CD4-positive, alpha-beta T cell treated with Interleukin-15 for 1 hour (primary cell): ENCODE results near the gene CD8A.
A peak's percentile ranks its signal among the peaks of the same experiment; 100 is the strongest.

Experiments
- DNase-seq: peaks from one replicate; pipeline ENCODE4 v3.0.0-alpha.2; 2020

Gene CD8A

DNA sequence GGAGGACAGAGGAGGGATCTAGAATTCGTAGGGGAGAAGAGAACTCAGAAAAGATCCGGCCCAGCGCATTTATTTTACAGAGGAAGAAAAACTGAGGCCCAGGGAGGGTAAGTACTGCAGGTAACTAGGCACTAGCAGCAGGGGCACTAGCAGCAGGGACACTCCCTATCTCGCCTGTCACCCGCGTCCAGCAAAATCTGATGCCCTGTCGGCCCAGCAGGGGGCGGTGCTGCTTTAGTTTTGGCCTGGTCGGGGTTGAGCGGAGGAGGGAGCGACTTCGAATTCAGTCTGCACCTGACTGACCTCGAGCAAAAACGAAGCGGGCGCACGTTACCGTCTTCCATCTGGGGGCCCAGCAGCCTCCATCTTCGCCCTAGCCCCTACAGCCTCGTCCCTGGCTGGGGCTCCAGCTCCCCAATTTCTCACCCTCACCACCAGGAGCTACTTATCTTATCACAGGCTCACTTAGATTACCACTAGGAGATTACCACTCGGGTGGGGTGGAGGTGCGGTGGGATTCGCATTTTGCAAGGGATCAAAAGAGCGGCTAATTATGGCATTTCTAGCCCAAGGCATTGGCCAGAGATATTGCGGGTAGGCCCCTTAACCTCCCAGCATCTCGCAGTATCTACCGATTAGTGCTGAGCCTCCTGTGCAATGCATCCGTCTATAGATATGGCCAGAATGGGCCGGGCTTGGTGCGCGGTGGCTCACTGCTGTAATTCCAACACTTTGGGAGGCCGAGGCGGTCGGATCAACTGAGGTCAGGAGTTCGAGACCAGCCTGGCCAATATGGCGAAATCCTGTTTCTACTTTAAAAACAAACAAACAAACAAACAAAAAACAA, 17.8 kb upstream of the CD8A start:
- peak; percentile 92 for DNase-seq

DNA sequence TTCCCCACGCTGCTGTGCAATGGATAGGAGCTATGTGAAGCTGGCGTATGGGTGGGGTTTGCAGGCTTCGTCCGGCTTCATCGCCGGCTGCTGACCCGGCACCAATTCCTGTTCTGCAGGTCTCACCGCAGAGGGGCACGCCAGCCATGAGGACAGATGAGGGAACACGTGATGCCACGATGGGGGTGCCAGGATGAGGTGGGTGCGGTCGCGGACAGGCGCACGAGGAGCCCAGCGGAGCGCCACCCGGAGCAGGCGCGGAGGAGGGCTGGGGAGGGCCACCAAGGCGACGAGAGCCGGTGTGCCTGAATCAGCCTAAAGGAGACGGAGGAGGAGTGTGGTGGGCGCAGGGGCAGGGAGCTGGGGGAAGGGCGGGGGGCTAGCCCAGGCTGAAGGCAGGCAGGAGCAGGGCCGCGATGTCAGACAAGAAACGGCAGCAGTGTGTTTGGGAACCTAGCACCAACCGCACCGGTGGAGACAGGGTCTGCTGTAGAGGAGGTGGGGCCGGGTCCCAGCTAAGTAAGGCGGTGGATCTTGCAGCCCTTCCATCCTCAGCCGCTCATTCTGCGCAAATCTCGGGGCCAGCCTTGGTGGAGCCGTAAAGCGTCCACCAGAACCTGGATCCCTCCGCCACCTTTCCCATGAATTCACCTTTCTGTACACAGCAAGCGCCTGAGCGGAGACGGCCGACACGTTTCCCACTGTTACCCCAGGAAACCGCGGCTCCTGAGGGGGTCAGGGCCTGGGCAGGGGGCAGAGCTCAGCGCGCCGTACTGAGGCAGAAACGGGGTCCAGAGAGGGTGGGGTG, 17.0 kb upstream of the CD8A start:
- peak; percentile 61 for DNase-seq

DNA sequence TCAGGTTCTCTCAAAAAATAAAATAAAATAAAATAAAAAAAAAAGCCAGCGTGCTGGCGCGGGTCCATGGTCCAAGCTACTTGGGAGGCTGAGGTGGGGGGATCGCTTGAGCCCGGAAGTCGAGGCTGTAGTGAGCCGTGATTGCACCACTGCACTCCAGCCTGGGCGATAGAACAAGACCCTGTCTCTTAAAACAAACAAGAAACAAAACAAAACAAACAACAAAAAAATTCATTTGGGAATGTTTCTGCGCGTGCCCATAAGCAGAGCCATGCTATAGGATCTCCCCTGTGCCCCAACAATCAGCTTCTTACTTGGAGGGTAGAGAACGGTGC, 16.4 kb upstream of the CD8A start:
- DNase-seq = no peak

DNA sequence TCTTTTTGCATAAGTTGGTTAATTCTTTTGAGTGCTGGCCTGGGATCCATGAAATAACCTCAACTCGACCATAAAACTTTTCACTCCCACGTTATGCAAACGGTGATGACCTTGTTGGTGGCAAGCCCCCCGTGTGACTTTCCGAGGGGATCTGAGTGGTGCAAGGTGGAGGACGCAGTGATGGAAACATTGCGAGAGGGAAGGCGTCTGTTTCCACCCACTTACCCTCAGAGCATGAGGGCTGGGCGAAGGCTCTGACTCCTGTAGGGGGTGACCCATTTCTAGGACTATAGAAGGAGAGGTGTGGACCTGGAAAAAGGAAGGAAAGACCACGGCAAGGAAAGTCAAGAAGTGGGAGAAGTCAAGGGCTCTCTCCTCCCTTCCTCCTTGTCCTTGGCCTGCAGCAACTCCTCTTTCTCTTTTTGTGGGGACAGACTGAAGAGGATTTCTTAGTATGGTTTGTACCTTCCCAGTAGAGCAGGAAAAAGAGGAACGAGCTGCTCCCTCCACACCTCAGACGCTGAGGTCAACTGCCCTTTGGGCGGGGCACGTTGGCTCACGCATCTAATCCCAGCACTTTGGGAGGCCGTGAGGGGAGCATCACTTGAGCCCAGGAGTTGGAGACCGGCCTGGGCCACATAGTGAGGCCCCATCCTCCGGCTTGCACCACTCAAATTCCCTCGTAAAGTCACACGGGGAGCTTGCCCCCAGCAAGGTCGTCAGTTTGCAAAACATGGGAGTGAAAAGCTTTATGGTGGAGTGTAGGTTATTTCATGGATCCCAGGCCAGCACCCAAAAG, 15.5 kb upstream of the CD8A start:
- DNase-seq = no peak

DNA sequence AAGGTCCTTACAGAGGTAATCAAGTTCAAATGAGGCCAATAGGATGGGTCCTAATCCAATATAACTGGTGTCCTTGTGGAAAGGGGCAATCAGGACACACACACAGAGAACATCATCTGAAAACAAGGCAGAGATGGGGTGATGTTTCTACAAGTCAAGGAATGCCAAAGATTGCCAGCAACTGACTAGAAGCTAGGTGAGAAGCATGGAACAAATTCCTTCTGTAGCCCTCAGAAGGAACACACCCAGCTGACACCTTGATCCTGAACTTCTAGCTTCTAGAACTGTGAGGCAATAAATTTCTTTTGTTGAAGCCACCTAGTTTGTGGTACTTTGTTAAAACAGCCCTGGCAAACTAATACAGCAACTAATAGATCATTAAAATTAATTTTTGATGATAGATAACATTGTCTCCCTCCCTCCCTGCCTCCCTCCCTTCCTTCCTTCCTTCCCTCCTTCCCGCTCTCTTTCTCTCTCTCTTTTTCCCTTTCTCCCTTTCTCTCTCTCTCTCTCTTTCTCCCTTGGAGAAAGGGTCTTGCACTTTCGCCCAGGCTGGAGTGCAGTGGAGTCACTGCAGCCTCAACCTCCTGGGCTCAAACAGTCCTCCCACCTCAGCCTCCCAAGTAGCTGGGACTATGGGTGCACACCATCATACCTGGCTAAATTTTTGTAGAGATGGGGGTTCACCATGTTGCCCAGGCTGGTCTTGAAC, 10.3 kb upstream of the CD8A start:
- DNase-seq = no peak

DNA sequence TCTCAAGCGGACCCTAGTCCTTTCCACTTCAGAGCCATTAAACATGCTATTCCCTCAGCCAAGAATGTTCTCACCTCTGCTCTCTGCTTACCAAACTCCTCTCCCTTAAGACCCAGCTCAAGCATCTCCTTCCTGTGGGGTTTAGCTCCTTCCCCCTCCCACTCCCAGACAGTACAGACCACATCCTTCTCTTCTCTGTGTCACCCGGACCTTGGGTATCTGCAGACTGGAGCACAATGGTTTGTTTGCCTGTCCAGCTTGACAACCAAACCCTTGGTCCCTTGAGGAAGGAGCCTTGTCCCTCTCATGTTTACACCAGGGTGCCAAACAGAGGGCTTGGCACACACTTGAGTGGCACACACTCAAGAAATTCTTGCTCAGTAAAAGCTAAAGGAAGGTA, 4.1 kb upstream of the CD8A start:
- DNase-seq = no peak

DNA sequence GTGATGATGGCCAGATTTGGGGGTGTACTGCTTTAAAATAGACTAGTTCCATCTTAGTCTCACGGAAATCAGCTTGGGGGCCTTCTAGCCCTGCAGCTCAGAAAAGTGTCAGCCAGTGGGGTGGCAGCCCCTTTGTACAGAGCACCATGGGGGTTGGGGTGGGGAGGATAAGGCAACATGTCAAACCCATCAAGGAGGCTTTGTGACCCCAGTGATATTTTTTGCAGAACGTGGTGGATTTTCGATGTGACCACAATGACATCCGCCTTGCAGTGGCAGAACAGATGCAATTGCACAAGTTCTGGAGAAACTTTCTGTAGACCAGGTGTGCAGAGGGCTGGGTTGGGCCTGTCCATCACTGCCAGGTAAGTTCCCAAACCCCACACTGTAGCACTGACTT, 3.0 kb upstream of the CD8A start:
- DNase-seq = no peak

DNA sequence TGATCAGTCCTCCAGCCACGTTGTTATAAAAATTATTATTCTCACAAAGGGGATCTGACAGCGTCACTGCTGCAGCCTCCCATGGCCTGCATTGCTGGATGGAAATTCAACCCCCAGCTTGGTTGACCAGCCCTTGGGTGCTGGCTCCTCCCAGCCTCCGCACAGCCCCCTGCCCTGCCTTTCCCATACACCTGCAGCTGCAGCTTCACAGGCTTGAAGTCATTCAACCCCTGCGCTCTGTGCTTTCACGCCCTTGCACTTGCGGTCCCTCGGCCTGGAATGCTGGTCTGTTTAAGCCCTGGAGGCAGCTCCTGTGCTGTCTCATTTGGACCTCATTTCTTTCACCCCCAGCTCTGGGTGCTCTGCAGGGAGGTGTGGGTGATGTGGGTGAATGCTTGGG, 860 bp upstream of the CD8A start:
- no peak for DNase-seq

DNA sequence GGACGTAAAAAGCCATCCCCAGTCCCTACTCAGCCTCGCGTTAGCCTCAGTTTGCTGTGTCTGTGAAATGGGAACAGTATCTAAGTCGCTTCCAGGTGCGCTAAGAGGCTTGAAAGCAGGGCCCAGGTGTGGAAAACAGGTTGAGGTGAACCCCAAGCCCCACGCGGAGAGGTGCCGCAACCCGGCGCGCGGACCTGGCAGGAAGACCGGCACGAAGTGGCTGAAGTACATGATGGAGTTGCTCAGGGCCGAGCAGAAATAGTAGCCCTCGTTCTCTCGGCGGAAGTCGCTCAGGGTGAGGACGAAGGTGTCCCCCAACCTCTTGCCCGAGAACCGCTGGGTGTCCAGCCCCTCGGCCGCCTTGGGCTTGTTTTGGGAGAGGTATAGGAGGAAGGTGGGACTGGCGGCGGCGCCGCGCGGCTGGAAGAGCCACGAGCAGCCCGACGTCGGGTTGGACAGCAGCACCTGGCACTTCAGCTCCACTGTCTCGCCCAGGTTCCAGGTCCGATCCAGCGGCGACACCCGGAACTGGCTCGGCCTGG, 508 bp downstream of the CD8A start:
- no peak for DNase-seq

DNA sequence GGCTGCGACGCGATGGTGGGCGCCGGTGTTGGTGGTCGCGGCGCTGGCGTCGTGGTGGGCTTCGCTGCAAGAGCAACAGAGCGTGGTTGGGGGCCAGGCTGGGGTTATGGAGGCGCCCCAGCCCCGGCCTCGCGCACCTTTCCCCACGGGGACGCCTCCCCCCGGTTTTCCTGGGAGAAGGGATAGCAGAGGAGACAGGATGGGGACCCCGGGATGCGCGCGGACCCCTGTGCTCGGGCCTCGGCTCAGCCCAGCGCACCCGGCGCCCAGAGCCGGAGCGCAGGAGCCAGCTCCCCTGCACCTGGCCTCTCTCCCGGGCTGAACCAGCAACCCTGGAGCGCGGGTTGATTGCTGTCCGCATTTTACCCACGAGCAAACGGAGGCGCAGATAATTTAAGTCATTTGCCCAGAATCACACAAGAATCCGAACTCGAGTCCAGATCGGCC, 1.0 kb downstream of the CD8A start:
- no peak for DNase-seq

DNA sequence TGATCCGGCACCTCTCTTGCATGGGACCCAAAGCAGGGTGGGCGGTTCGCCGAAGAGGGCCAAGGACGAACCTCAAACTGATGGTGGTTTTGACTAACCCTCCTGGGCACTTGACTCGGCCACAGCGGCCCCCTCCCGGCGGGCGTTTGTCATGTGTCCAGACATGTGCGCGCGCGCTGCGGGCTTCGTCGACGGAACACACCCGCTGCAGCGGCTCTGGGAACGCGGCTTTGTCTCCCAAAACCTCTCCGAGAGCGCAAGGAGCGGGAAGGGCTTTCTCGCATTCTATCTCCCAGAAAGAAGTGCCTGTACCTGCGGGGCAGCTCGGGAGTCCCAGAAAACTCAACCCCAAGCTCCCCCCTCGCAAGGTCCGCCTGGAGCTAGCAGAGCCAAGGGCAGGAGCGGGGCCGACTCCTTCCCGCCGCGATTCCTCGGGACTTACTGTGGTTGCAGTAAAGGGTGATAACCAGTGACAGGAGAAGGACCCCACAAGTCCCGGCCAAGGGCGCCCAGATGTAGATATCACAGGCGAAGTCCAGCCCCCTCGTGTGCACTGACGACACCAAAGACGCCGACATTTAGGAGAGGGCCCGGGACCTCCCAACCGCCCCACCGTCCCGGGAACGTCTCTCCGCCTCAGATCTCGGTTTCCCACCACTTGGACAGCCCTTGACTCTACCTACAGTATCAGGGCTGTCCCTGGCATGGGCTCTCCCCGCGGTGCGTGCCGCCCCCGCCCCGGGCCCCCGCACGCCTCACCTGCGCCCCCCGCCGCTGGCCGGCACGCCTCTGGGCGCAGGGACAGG, 1.6 kb downstream of the CD8A start:
- DNase-seq = no peak

DNA sequence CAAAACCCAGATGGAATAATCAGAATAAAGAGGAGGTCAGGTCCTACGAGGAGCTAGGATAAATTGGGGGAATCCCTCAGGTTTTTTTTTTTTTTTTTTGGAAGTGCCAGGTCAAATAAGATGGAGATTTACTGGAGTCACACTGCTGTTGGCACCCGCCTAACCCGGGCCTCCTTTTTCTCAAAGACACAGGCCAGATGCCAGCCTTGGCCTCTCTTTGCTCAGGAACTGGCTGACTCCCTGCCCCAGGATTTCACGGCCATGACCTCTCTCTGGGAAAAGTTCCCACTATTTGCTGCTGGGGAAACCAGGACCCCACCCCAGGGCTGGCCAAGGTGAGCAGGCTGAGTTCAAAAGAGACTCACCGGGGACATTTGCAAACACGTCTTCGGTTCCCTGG, 2.5 kb downstream of the CD8A start:
- DNase-seq = no peak

DNA sequence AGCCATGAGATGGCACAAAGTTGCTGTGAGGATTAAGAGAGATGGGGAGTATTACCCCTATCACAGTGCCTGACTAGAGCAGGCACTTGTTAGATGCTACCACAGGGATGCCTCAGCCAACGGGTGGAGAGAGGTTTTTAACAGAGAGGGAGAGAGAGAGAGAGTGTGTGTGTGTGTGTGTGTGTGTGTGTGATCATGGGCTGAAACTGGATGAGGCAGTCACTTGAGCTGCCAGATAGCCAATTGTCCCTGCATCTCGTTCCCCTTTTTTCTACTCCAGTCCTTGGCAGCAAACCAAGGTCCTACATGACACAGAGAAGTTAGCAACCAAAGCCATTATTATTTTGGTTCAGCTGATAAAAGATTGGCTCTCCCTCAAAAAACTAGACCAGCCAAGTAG, 3.0 kb downstream of the CD8A start:
- DNase-seq = peak; percentile 37

DNA sequence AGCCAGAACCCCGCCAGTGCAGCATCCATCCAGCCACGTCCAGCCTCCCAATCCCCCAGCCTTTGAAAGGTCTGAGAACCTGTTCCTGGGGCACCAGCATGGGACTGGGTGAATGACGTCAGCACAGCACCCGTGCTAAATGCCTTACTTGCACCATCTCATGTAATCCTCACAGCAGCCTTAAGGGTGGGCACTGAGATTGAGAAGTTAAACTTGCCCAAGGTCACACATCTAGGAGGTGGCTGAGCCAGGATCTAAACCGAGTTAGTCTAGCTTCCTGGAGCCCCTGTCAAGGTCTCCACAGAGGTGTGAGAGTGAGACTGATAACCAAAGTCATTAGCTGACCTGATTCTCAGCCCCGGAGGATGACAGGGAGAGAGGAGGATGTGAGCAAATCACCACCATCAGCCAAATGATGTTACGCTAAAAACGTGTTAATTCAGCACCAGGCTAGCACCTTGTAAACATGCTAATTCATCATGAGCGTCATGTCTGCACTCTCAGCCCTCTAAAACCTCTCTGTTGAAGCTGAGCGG, 4.6 kb downstream of the CD8A start:
- DNase-seq = peak; percentile 78

DNA sequence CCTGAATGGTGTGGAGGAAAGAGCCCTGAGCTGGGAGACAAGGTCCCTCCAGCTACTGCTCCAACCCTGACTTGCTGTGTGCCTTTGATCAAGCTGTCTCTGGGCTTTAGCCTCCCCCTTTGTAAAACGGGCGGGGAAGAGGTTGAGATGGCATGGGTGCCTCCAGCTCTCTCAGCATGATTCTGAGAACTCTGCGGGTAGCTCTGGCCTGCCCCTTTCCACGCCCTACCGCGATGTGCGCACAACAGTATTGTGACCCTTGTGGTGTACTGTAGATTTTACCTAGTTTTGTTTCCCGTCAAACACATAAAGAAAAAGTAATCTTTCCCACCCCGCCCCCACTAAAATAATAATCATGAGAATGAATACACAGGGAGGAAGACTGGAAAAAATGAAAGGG, 5.3 kb downstream of the CD8A start:
- DNase-seq = peak; percentile 80

DNA sequence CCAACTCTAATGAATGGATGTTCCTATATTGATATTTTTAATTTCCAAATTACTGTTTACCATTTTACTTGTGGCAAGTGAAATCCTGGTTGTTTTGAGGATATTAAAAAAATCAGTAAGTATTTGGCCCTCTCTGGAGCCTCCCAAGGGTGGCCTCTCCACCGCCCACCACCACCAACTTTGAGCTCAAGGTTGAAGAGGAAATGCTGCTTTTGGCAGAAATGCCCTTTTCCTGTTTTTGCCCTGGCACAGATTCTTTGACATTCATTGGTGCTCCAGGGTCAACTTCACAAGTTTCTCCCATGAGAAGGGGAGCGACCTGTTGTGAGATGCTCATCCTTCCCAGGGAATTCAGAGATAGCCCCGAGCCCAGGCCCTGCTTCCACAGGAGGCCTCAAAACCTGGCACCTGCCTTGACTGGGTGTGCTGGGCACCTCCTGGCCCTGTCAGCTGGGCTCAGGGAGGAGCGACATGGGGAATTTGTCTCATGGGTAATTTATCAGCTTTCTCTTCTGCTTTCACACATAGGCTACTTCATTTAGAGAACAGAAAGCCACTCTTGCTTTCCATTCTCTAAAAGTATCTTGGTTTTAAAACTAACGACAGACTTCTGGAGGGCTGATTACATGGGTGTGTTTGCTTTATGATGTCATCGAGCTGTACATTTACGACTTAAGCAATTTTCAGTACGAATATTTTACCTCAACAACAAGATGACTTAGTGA, 6.9 kb downstream of the CD8A start:
- no peak for DNase-seq

DNA sequence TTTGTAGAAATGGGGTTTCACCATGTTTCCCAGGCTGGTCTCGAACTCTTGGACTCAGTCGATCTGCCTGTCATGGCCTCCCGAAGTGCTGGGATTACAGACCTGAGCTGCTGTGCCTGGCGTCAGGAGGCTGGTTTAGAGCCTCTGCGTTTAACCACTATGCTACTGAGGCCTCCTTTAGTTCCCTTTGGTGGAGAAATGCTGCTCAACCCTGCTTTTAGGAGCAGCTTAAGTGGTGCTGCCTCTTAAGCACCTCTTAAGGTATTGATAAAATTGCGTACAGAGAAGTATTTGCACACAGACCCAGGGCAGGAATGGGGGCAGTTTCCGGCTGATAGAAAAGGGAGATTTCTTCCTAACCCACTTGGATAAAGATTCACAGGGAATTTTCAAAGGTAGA, 8.0 kb downstream of the CD8A start:
- DNase-seq = no peak

DNA sequence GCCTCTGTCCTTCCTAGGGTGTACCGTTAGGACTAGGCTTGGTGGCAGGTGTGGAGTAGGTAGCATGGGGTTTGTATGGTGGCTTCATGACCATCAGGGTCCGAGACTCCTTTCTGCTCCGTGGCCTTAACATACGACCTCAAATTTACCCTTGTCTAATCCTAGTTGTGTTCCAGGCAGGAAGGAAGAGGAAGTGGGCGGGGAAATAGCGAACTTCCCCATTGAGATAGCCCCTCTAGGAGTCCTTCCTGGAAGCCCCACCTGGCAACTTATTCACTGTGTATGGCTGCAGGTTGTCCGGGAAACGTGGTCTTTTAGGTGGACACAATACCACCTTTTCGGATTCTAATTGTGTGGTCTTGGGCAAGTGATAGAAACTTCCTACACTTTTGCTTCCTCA, 9.3 kb downstream of the CD8A start:
- no peak for DNase-seq

DNA sequence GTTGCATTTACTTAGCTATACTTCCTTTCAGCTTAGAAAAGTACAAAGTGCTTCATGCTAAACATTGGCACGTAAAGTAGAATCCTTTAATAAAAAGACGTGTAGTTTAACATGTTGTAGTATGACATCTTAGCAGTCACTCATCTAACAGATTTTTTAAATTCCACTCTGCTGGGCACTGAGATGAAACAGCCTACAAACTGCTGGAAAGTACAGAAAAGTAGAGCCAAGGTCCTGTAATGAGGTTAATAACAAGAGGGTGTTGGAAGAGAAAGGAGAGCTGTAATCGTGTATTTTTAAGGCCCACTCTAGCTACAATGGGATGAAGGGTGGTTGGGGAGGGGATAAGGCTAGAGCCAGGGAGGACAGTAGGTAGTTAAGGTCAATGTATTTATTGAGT, 10.7 kb downstream of the CD8A start:
- no peak for DNase-seq

DNA sequence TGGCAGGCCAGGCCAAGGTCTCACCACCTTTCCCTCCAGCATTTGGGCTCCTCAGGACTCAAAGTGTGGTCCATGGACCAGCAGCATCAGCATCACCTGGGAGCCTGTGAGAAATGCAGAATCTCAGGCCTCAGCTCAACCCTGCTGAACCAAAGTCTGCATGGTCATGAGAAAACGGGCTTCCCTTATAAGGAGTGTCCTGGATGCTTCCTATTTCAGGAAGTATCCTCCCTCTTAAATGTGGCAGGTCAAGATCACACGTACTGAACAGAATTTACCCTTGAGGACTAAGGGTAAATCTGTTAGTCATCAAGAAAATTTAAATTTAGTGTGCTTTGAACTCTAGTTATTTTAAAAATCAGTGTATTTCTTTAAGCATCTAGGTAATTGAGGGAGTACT, 11.8 kb downstream of the CD8A start:
- no peak for DNase-seq

DNA sequence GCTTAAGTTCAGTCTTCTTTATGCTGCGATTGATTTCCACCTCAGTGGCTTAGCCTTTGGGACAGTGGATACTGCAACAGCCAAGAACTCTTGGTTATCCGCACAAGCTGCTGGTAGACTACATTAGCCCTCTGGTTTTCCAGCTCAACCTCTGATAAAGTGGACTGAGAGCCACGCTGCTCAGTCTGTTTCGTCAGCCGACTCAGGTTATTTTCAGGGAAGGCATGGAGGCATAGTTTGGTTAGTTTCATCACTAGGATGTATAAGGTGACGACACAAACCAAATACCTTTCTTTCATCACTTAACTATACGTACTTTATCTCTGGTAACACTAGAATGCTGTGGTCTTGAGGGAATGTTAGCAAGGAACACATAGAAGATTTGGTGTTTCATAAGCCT, 14.2 kb downstream of the CD8A start:
- DNase-seq = no peak
